Left lung (tissue), 10 donors: ENCODE measurements around the gene SAMD1. TPM values are rescaled to one million over a fixed set of nuclear protein-coding genes. Genes with fewer than 3 reads are reported as not detected.
"Not testable (repeated sequence)": the region's sequence is repeated elsewhere in the genome, so short reads cannot be mapped to it uniquely, and the experiment has no call there.

Source experiments
- ATAC-seq: fragments of 200-7000 bp; cut with Tn5 transposase; one replicate; pipeline ENCODE4 v1.9.1; 2020; ENCODE audit warnings: moderate library complexity
- DNase-seq, 4 donors: peaks; one replicate each; pipeline ENCODE4 v3.0.0-alpha.2; 2013 to 2020
- H3K27ac ChIP-seq, 2 donors: fragments of 200-600 bp; sonication (generic) in 1 of 2; one replicate each; pipeline versions ENCODE4 v1.5.0 to v1.8.0; 2020 to 2021
- H3K27me3 ChIP-seq, 2 donors: fragments of 200-600 bp; sonication (generic) in 1 of 2; one replicate each; pipeline versions ENCODE4 v1.5.0 to v1.8.0; 2020 to 2021
- H3K36me3 ChIP-seq, 2 donors: fragments of 200-600 bp; sonication (generic) in 1 of 2; one replicate each; pipeline versions ENCODE4 v1.5.0 to v1.8.0; 2020 to 2021
- H3K4me1 ChIP-seq, 2 donors: fragments of 200-600 bp; one replicate each; pipeline ENCODE4 v1.8.0; 2021
- H3K4me3 ChIP-seq, 2 donors: fragments of 200-600 bp; sonication (generic) in 1 of 2; one replicate each; pipeline versions ENCODE4 v1.5.0 to v1.8.0; 2020 to 2021; ENCODE audit warnings: mild to moderate bottlenecking in 1 of 2
- H3K9me3 ChIP-seq, 2 donors: fragments of 200-600 bp; sonication (generic) in 1 of 2; one replicate each; pipeline versions ENCODE4 v1.5.0 to v1.8.0; 2020 to 2021
- intact Hi-C, 2 donors: fragments of 100-400 bp; cut with DNase I; formaldehyde crosslinking; loops; one replicate each; pipeline versions ENCODE4 v1.11.2 to v1.14.2; 2022
- polyA plus RNA-seq, 6 donors: library from polyadenylated mRNA; unstranded; fragments of 120-200 nt; gene quantifications; one replicate each; pipeline ENCODE4 v1.2.1, GENCODE V29; 2013; ENCODE audit not compliant: insufficient read length in 6 of 6
- total RNA-seq, 2 donors: library from RNA; stranded (reverse); fragmentation: NEBNext Ultra II Directional; extraction: Animal tissue kit (Norgen Biotek cat#: 25700); gene quantifications; one replicate each; pipeline ENCODE4 v1.2.1, GENCODE V29; 2021
- TF ChIP-seq, protein P1 (sequence below), 2 donors: fragments of 200-600 bp; sonication (generic) in 1 of 2; IDR thresholded peaks; one replicate each; pipeline versions ENCODE4 v1.5.0 to v1.8.0; 2021; ENCODE audit warnings: antibody characterized with exemption in 2 of 2
- donor health status: DM: no; HTN: yes; CAD: no.
- donor health status: DM: no; HTN: no; CAD: no.

The SAMD1 gene
- total and polyA plus RNA-seq, 8 donors, result 37.8 to 56.9 (median 49.0) TPM

- intact Hi-C loops, result no loop called here
Measured at GRCh38 chr19:14053500-14053899, 37.1 kb downstream of the SAMD1 start.

GRCh38 chr19:14053032-14053431 lies 37.5 kb downstream of the SAMD1 start:
- no peaks in the 10 kb centered on the region for H3K9me3 ChIP-seq
- no peak overlapping the region for H3K4me3 ChIP-seq
- DNase-seq (no peak), ATAC-seq (no peak)
- peaks cover 0 to 19% of the 10 kb centered on the region in 2 donors for H3K27me3 ChIP-seq
- peaks cover 0 to 46% of the 10 kb centered on the region in 2 donors for H3K36me3 ChIP-seq
- intact Hi-C loops, result no loop called here
- H3K27ac ChIP-seq, result no peak overlapping the region
- peaks cover 0 to 10% of the 10 kb centered on the region in 2 donors for H3K4me1 ChIP-seq
- TF ChIP-seq, protein P1, sequence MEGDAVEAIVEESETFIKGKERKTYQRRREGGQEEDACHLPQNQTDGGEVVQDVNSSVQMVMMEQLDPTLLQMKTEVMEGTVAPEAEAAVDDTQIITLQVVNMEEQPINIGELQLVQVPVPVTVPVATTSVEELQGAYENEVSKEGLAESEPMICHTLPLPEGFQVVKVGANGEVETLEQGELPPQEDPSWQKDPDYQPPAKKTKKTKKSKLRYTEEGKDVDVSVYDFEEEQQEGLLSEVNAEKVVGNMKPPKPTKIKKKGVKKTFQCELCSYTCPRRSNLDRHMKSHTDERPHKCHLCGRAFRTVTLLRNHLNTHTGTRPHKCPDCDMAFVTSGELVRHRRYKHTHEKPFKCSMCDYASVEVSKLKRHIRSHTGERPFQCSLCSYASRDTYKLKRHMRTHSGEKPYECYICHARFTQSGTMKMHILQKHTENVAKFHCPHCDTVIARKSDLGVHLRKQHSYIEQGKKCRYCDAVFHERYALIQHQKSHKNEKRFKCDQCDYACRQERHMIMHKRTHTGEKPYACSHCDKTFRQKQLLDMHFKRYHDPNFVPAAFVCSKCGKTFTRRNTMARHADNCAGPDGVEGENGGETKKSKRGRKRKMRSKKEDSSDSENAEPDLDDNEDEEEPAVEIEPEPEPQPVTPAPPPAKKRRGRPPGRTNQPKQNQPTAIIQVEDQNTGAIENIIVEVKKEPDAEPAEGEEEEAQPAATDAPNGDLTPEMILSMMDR (IDR thresholded peaks at IDR 0.05), result no peak

More at GRCh38 chr19:14053500-14053899, 37.1 kb downstream of the SAMD1 start:
- H3K4me1 ChIP-seq, result peaks cover 0 to 12% of the 10 kb centered on the region in 2 donors
- H3K36me3 ChIP-seq, result peaks cover 0 to 42% of the 10 kb centered on the region in 2 donors
- ATAC-seq (no peak), DNase-seq (no peak)
- H3K27me3 ChIP-seq, result peaks cover under 1 to 24% of the 10 kb centered on the region in 2 donors
- TF ChIP-seq, protein P1 (IDR thresholded peaks at IDR 0.05), result no peak
- H3K27ac ChIP-seq, result no peak overlapping the region
- no peak overlapping the region for H3K4me3 ChIP-seq
- no peaks in the 10 kb centered on the region for H3K9me3 ChIP-seq

GRCh38 chr19:14052470-14052869 lies 38.1 kb downstream of the SAMD1 start:
- DNase-seq, result no peak
- Histone ChIP-seq H3K9me3 (no peaks in the 10 kb centered on the region), H3K4me1 (peaks cover 0 to 5% of the 10 kb centered on the region in 2 donors), H3K4me3 (no peak overlapping the region), H3K27me3 (peaks cover 0 to 14% of the 10 kb centered on the region in 2 donors), H3K36me3 (peaks cover 0 to 49% of the 10 kb centered on the region in 2 donors), H3K27ac (no peak overlapping the region)
- intact Hi-C loops, result no loop called here
- ATAC-seq, result no peak
- TF ChIP-seq, protein P1 (IDR thresholded peaks at IDR 0.05), result no peak

DNA sequence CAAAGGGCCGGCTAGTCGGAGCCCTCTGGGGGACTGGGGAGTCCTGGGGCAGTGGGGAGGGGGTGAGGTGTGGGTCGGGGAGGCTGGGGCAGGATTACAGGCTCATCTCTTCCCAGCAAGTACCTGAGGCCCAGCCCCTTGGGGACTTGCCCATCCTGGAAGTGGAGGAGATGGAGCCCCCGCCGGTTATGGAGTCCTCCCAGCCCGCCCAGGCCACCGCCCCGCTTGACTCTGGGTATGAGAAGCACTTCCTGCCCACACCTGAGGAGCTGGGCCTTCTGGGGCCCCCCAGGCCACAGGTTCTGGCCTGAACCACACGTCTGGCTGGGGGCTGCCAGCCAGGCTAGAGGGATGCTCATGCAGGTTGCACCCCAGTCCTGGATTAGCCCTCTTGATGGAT lies 38.6 kb downstream of the SAMD1 start:
- H3K27me3 ChIP-seq, result peaks cover 0 to 9% of the 10 kb centered on the region in 2 donors
- intact Hi-C loops, result no loop called here

GRCh38 chr19:14050961-14051360 lies 39.6 kb downstream of the SAMD1 start:
- DNase-seq, ATAC-seq, H3K4me3 ChIP-seq, intact Hi-C loops, H3K9me3 ChIP-seq, H3K27me3 ChIP-seq, H3K27ac ChIP-seq, H3K4me1 ChIP-seq: not testable (repeated sequence)
- peaks cover 0 to 55% of the 10 kb centered on the region in 2 donors for H3K36me3 ChIP-seq

More for the DNA sequence above, 38.6 kb downstream of the SAMD1 start:
- Histone ChIP-seq H3K4me3 (no peak overlapping the region), H3K36me3 (peaks cover 0 to 49% of the 10 kb centered on the region in 2 donors), H3K27ac (no peak overlapping the region), H3K9me3 (no peaks in the 10 kb centered on the region), H3K4me1 (peaks cover 0 to 1% of the 10 kb centered on the region in 2 donors)
- TF ChIP-seq, protein P1 (IDR thresholded peaks at IDR 0.05), result no peak
- ATAC-seq (no peak), DNase-seq (no peak)

- TF ChIP-seq, protein P1 (IDR thresholded peaks at IDR 0.05), result no peak
- intact Hi-C loops, result no loop called here
- Histone ChIP-seq H3K36me3 (peaks cover 0 to 60% of the 10 kb centered on the region in 2 donors), H3K4me1 (no peaks in the 10 kb centered on the region), H3K27ac (no peak overlapping the region), H3K27me3 (no peaks in the 10 kb centered on the region), H3K9me3 (no peaks in the 10 kb centered on the region), H3K4me3 (no peak overlapping the region)
- no peak for ATAC-seq
- DNase-seq, result no peak
Measured at GRCh38 chr19:14050512-14050911, 40.0 kb downstream of the SAMD1 start.
